Smooth muscle cell of bladder (primary cell): ENCODE data around the gene RIOK3. TPM values are rescaled to one million over a fixed set of nuclear protein-coding genes. Genes with fewer than 3 reads are reported as not detected.

ENCODE experiments used
- total RNA-seq: library from RNA; depleted of rRNA; stranded (reverse); fragments of >200 nt; gene quantifications from 2 replicates; pipeline ENCODE4 v1.2.3, GENCODE V29; 2014

The RIOK3 gene, protein sequence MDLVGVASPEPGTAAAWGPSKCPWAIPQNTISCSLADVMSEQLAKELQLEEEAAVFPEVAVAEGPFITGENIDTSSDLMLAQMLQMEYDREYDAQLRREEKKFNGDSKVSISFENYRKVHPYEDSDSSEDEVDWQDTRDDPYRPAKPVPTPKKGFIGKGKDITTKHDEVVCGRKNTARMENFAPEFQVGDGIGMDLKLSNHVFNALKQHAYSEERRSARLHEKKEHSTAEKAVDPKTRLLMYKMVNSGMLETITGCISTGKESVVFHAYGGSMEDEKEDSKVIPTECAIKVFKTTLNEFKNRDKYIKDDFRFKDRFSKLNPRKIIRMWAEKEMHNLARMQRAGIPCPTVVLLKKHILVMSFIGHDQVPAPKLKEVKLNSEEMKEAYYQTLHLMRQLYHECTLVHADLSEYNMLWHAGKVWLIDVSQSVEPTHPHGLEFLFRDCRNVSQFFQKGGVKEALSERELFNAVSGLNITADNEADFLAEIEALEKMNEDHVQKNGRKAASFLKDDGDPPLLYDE
- 76.2 and 76.5 TPM in 2 replicates for total RNA-seq

DNA sequence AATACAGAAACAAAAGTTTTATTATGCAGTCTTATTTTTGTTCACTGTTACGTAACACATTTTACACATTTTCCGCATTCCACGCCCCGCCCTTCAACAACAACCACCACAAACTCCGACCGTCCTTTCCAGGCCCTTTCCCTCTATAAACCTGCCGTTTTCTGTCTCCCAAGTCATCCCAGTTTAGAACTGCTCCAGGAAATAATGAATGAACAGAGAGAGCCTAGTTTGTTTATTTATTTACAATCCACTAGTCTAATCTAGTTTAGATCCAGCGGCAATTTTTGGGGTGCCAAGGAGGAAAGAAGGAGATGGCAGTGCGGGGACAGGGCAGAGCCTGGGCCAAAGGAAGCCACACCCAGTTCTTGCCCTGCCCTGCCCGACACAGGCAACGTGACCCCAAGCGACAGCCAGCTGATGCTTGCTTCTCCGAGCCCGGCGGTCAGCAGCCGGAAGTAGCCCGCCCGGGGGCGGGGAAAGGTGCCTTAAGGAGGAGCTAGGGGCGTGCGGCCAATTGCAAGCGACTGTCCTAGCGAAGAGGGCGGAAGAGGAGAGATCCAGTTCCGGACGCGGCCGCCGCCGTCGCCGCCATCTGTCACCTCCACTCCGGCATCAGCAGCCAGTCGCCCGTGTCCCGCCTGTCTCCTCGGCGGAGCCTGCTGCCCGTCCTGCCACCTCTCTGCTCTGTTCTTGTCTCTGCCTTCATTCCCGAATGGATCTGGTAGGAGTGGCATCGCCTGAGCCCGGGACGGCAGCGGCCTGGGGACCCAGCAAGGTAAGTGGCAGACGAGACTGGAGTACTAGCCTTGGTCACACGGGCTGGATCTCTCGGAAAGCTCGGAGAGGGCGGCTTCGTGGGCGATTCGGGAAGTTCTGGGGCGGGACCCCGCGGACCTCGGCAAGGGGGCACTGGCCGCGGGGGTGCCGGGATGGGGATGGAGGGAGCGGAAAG, at the start of gene RIOK3:
Gene RIOK3, plus strand, starts transcription at position 560 of the 952 bp plus-strand sequence. Its CDS starts 153 bp downstream, at position 713.

GRCh38 chr18:23503038-23503962, 50.2 kb downstream of the RIOK3 start, which contains the start of gene RMC1:
RMC1 (plus strand) TSS chr18:23503511; CDS start chr18:23503619, 108 bp downstream.

Other genes with a start within 250 kb of the RIOK3 start
- 27.3 and 29.8 TPM in 2 replicates for gene RMC1, start 50.2 kb downstream of the RIOK3 start, total RNA-seq
- gene NPC1, start 133.2 kb downstream of the RIOK3 start, total RNA-seq, result 68.7 and 124 TPM in 2 replicates
- gene ANKRD29, start 209.6 kb downstream of the RIOK3 start, total RNA-seq, result 6.5 and 7.3 TPM in 2 replicates
- gene LAMA3, start 236.2 kb downstream of the RIOK3 start, total RNA-seq, result 19.1 and 20.9 TPM in 2 replicates